Body of pancreas (tissue), 4 donors: ENCODE data around the gene NUDT16. TPM values are rescaled to one million over a fixed set of nuclear protein-coding genes. Genes with fewer than 3 reads are reported as not detected.

ENCODE experiments used
- ATAC-seq: fragments of 150-250 bp; one replicate; pipeline ENCODE4 v1.9.1; 2016
- DNase-seq, 4 donors: peaks; one replicate each; pipeline ENCODE4 v3.0.0-alpha.2; 2019
- H3K27ac ChIP-seq, 4 donors: fragments of 200-600 bp; sonication (generic); 1 replicate in 3 of 4; 2 replicates in 1 of 4; pipeline versions ENCODE4 v1.5.1 to v1.6.1; 2016 to 2019; ENCODE audit warnings: mild to moderate bottlenecking in 1 of 4, mixed read lengths in 1 of 4, moderate library complexity in 1 of 4
- H3K27me3 ChIP-seq, 2 donors: fragments of 200-600 bp; sonication (generic); one replicate each; pipeline ENCODE4 v1.6.0; 2016; ENCODE audit warnings: mild to moderate bottlenecking in 1 of 2
- H3K36me3 ChIP-seq, 2 donors: fragments of 200-600 bp; sonication (generic); replicated peaks in 1 of 2; 2 replicates each; pipeline ENCODE4 v1.5.1; 2016; ENCODE audit warnings: low read depth in 2 of 2; ENCODE audit not compliant: insufficient read depth in 1 of 2
- H3K4me1 ChIP-seq: fragments of 200-600 bp; sonication (generic); one replicate; pipeline ENCODE4 v1.6.0; 2016
- H3K4me3 ChIP-seq, 2 donors: fragments of 200-600 bp; sonication (generic); 1 replicate in 1 of 2; 2 replicates in 1 of 2; pipeline ENCODE4 v1.5.1; 2016 to 2019
- H3K9me3 ChIP-seq, 3 donors: fragments of 200-600 bp; sonication (generic); 1 replicate in 2 of 3; 2 replicates in 1 of 3; pipeline ENCODE4 v1.5.1; 2016
- POLR2A ChIP-seq, 3 donors: fragments of 450-650 bp; IDR thresholded peaks; one replicate each; pipeline ENCODE4 v1.6.1; 2016; ENCODE audit warnings: antibody characterized with exemption in 3 of 3, mild to moderate bottlenecking in 2 of 3
- WGBS, 2 donors: methylation state at CpG; one replicate each; pipeline ENCODE4 v1.1.5; 2017; 5-methylcytosine and 5-hydroxymethylcytosine counted together
- intact Hi-C: fragments of 100-400 bp; cut with DNase I; formaldehyde crosslinking; loops from one replicate; pipeline ENCODE4 v1.15.1; 2023
- total RNA-seq, 2 donors: library from RNA; depleted of rRNA; stranded (reverse); fragments of >200 nt; gene quantifications; one replicate each; pipeline ENCODE4 v1.1.0, GENCODE V29; 2016
- TF ChIP-seq, protein P1 (sequence below), 7 experiments: fragments of 450-650 bp in 4 of 7; fragments of 200-600 bp in 3 of 7; sonication (generic) in 3 of 7; IDR thresholded peaks; one replicate each; pipeline ENCODE4 v1.5.1; 2016 to 2019; ENCODE audit warnings: antibody characterized with exemption in 7 of 7

NUDT16 gene
- total RNA-seq, 2 donors from 2014 or later: 13.2 to 27.4 TPM

GRCh38 chr3:131349454-131349853 lies 32.1 kb upstream of the NUDT16 start:
- no peak for DNase-seq
- no peak for ATAC-seq
- intact Hi-C loops: no loop called here
- Histone ChIP-seq H3K9me3 (peaks cover 0 to 3% (median 0%) of the 10 kb centered on the region in 3 donors), H3K36me3 (no peaks in the 10 kb centered on the region), H3K27me3 (no peaks in the 10 kb centered on the region), H3K27ac (no peak overlapping the region), H3K4me1 (peaks cover 1% of the 10 kb centered on the region), H3K4me3 (no peak overlapping the region)
- 83 to 91% methylated on average over 5 of the region's 5 CpGs for WGBS, 2 donors
- no peak for TF ChIP-seq POLR2A (IDR thresholded peaks at IDR 0.05)
- TF ChIP-seq, protein P1, sequence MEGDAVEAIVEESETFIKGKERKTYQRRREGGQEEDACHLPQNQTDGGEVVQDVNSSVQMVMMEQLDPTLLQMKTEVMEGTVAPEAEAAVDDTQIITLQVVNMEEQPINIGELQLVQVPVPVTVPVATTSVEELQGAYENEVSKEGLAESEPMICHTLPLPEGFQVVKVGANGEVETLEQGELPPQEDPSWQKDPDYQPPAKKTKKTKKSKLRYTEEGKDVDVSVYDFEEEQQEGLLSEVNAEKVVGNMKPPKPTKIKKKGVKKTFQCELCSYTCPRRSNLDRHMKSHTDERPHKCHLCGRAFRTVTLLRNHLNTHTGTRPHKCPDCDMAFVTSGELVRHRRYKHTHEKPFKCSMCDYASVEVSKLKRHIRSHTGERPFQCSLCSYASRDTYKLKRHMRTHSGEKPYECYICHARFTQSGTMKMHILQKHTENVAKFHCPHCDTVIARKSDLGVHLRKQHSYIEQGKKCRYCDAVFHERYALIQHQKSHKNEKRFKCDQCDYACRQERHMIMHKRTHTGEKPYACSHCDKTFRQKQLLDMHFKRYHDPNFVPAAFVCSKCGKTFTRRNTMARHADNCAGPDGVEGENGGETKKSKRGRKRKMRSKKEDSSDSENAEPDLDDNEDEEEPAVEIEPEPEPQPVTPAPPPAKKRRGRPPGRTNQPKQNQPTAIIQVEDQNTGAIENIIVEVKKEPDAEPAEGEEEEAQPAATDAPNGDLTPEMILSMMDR (IDR thresholded peaks at IDR 0.05): no peak

DNA sequence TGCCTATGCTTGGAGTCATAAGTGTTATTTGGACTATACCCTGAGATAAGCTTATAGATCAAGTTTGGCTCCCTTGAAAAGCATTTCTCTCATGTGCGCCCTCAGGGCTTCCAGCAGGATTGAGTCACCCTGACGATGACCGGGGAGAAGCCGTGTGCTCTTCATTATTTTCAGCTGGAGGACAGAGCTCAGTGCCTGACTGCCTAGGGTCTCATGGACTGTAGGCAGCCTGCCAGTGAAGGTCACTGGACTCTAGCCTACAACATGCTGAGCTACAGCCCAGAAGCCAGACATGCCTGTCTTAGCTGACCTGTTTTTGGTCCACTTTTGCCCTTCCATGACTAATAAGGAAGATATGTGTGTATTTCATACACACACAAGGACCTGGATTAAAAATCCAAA lies 31.6 kb upstream of the NUDT16 start:
- TF ChIP-seq POLR2A (IDR thresholded peaks at IDR 0.05): no peak
- TF ChIP-seq, protein P1 (IDR thresholded peaks at IDR 0.05): no peak
- Histone ChIP-seq H3K4me3 (no peak overlapping the region), H3K27ac (no peak overlapping the region), H3K9me3 (no peaks in the 10 kb centered on the region), H3K27me3 (no peaks in the 10 kb centered on the region), H3K4me1 (no peaks in the 10 kb centered on the region), H3K36me3 (no peaks in the 10 kb centered on the region)
- ATAC-seq (no peak), DNase-seq (no peak)
- WGBS, 2 donors: 87 to 93% methylated on average over 4 of the region's 4 CpGs
- intact Hi-C loops: no loop called here

DNA sequence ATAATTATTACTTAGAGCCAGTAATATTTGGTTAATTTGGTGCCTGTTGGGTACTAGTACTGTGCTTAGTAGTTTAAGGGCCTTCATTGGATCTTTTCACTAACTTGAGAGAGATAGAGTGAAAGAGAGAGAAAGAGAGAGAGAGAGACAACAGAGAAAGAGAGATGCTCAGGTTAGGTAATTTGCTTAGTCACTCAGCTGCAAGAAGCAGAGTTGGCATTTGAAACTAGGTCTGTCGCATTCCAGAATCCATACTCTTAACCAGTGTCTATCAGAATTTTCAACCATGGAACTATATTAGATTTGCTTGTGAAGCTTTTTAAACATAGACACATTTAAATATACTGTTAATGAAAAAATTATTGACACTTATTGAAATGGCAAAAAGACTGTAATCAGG lies 31.1 kb upstream of the NUDT16 start:
- no peak for ATAC-seq
- no peak for DNase-seq
- no peak for TF ChIP-seq POLR2A (IDR thresholded peaks at IDR 0.05)
- TF ChIP-seq, protein P1 (IDR thresholded peaks at IDR 0.05): no peak
- intact Hi-C loops: no loop called here
- WGBS, 2 donors: 95 to 96% methylated on average over 1 of the region's 1 CpG
- Histone ChIP-seq H3K4me1 (no peaks in the 10 kb centered on the region), H3K36me3 (no peaks in the 10 kb centered on the region), H3K27ac (no peak overlapping the region), H3K4me3 (no peak overlapping the region), H3K9me3 (no peaks in the 10 kb centered on the region), H3K27me3 (no peaks in the 10 kb centered on the region)

DNA sequence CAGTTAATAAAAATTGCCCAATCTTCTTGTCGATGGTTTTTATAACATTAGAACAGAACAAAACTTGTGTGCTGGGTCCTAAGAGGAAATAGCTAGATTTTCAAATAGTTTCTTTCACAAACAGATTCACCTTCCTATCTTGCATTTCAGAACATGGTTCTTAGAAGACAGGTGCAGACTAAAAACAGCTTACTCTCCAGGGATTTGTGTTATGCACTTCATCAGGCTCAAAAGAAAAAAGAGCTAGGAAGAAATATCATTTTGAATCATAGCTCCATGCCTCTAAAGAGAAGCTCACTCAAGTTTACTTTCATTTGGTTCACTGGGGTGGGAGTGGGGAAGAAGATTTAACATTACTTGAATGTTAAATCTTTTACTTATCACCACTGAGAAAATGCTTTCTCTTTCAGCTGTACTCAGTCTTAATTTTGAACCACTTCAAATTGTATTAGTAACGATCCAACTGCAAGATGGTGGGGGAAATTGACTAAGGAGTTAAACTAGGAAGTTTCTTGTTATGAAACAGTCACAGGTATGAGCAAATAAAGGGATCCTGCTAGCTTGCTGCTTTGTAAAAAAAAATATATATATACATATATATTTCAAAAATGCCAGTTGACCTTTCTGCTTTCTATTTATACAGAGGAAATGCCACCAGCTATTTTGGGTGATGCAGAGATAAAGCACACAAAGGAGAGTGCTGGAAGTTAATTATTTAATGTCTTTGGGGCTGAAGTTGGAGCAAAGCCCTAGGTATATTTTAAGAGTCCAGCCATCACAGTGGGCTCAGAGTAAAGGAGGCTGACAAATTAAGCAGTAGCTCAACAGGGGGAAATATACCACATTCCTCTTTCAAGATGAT lies 28.3 kb upstream of the NUDT16 start:
- no peak for ATAC-seq
- H3K27ac ChIP-seq: no peak overlapping the region
- intact Hi-C loops: no loop called here

More for the DNA sequence above, 28.3 kb upstream of the NUDT16 start:
- no peaks in the 10 kb centered on the region for H3K9me3 ChIP-seq
- no peak for TF ChIP-seq POLR2A (IDR thresholded peaks at IDR 0.05)
- TF ChIP-seq, protein P1 (IDR thresholded peaks at IDR 0.05): no peak
- H3K4me3 ChIP-seq: no peak overlapping the region
- no peak for DNase-seq
- no peaks in the 10 kb centered on the region for H3K27me3 ChIP-seq
- no peaks in the 10 kb centered on the region for H3K4me1 ChIP-seq
- WGBS, 2 donors: 40 to 42% methylated on average over 2 of the region's 2 CpGs
- H3K36me3 ChIP-seq: no peaks in the 10 kb centered on the region
